ENCODE data around the gene SUPT5H. TPM values are rescaled to one million over a fixed set of nuclear protein-coding genes. Genes with fewer than 3 reads are reported as not detected.

SUPT5H gene
- total RNA-seq, 3 donors from 2014 or later (not counting 1 experiment from before 2014, with no cell fraction given): 228 to 256 (median 230) TPM

GRCh38 chr19:39480337-39481228, 35.2 kb downstream of the SUPT5H start, which contains the start of gene TIMM50:
Gene TIMM50, plus strand, starts transcription at chr19:39480838. Its CDS starts 16 bp downstream, at chr19:39480854.
- 1% methylated on average over 60 of the region's 62 CpGs for WGBS (ENCODE audit: insufficient coverage)
- no peaks in the 10 kb centered on the region for H3K9me3 Mint-ChIP-seq
- H3K36me3 ChIP-seq (ENCODE audit: control insufficient read depth, insufficient read depth, low read length): peaks cover 4% of the 10 kb centered on the region
- H3K27me3 ChIP-seq (ENCODE audit: control insufficient read depth, insufficient read depth, low read length): no peaks in the 10 kb centered on the region
- H3K4me1 ChIP-seq (ENCODE audit: control insufficient read depth, insufficient read depth, low read length): peaks cover 19% of the 10 kb centered on the region
- peak within 1 kb of the TSS; percentile 93 for H3K4me3 Mint-ChIP-seq
- no peak for TF ChIP-seq CTCF (IDR thresholded peaks at IDR 0.05)
- peak within 1 kb of the TSS; percentile 99 for H3K4me3 ChIP-seq (ENCODE audit: low read length)
- DNase-seq (peak; percentile 96 to 97), ATAC-seq (peak; percentile 98 to 99 (median 99))
- H3K4me1 Mint-ChIP-seq: peaks cover 20 to 22% of the 10 kb centered on the region in 2 donors
- intact Hi-C loops (cut with micrococcal nuclease): loop anchor here (1.0 to 5.0 kb wide), 2 partner anchors 35 to 83 kb away; partner anchors contain the start of gene SUPT5H
- H3K9me3 ChIP-seq (ENCODE audit: control insufficient read depth, insufficient read depth, low read length): no peaks in the 10 kb centered on the region
- H3K27ac ChIP-seq (ENCODE audit: low read length): peak within 1 kb of the TSS; percentile 77
- H3K27ac Mint-ChIP-seq: peak within 1 kb of the TSS; percentile 92 to 94
- no peaks in the 10 kb centered on the region for H3K36me3 Mint-ChIP-seq
- H3K27me3 Mint-ChIP-seq (ENCODE audit: low read depth in 2 of 2): no peaks in the 10 kb centered on the region

GRCh38 chr19:39481229-39481545, 35.8 kb downstream of the SUPT5H start:
- no peaks in the 10 kb centered on the region for H3K27me3 Mint-ChIP-seq (ENCODE audit: low read depth in 2 of 2)
- DNase-seq: no peak
- H3K4me3 ChIP-seq (ENCODE audit: low read length): peak overlapping the region; percentile 99
- H3K4me1 Mint-ChIP-seq: peaks cover 20 to 22% of the 10 kb centered on the region in 2 donors
- H3K4me3 Mint-ChIP-seq: peak overlapping the region; percentile 93
- peak overlapping the region; percentile 92 to 94 for H3K27ac Mint-ChIP-seq
- peaks cover 19% of the 10 kb centered on the region for H3K4me1 ChIP-seq (ENCODE audit: control insufficient read depth, insufficient read depth, low read length)
- TF ChIP-seq CTCF (IDR thresholded peaks at IDR 0.05): no peak
- under 1% methylated on average over 12 of the region's 12 CpGs for WGBS (ENCODE audit: insufficient coverage)
- no peaks in the 10 kb centered on the region for H3K27me3 ChIP-seq (ENCODE audit: control insufficient read depth, insufficient read depth, low read length)
- peaks cover 9% of the 10 kb centered on the region for H3K36me3 ChIP-seq (ENCODE audit: control insufficient read depth, insufficient read depth, low read length)
- peak overlapping the region; percentile 77 for H3K27ac ChIP-seq (ENCODE audit: low read length)
- H3K9me3 ChIP-seq (ENCODE audit: control insufficient read depth, insufficient read depth, low read length): no peaks in the 10 kb centered on the region
- peak in 1 of 3 donors; percentile 3 for ATAC-seq
- H3K9me3 Mint-ChIP-seq: no peaks in the 10 kb centered on the region
- no peaks in the 10 kb centered on the region for H3K36me3 Mint-ChIP-seq
- intact Hi-C loops (cut with micrococcal nuclease): loop anchor here (5.0 kb wide), 1 partner anchor 84 kb away; no protein-coding TSS in a partner anchor

DNA sequence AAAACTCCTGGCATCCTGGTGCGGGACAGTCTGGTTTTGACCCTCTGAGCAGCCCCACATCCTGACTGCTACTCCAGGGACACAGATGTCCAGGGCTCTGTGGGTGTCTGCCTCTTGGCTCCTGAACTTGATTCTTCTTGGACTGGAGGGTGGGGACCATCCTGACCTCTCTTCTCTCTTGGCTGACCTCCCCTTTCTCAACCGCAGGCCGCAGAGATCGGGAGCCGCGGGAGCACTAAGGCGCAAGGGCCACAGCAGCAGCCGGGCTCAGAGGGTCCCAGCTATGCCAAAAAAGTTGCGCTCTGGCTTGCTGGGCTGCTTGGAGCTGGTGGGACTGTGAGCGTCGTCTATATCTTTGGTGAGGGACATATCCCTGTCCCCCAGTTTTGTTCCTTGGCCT, 36.3 kb downstream of the SUPT5H start:
- no peaks in the 10 kb centered on the region for H3K9me3 Mint-ChIP-seq
- no peaks in the 10 kb centered on the region for H3K27me3 ChIP-seq (ENCODE audit: control insufficient read depth, insufficient read depth, low read length)
- H3K27me3 Mint-ChIP-seq (ENCODE audit: low read depth in 2 of 2): no peaks in the 10 kb centered on the region
- ATAC-seq (no peak), DNase-seq (no peak)
- intact Hi-C loops (cut with micrococcal nuclease): loop anchor here (5.0 kb wide), 1 partner anchor 84 kb away; no protein-coding TSS in a partner anchor
- 93% methylated on average over 11 of the region's 11 CpGs for WGBS (ENCODE audit: insufficient coverage)
- peaks cover 20 to 25% of the 10 kb centered on the region in 2 donors for H3K4me1 Mint-ChIP-seq
- peak overlapping the region; percentile 99 for H3K4me3 ChIP-seq (ENCODE audit: low read length)
- H3K9me3 ChIP-seq (ENCODE audit: control insufficient read depth, insufficient read depth, low read length): no peaks in the 10 kb centered on the region
- H3K27ac ChIP-seq (ENCODE audit: low read length): no peak overlapping the region
- peak overlapping the region; percentile 81 to 94 for H3K27ac Mint-ChIP-seq
- H3K4me1 ChIP-seq (ENCODE audit: control insufficient read depth, insufficient read depth, low read length): peaks cover 19% of the 10 kb centered on the region
- peak overlapping the region; percentile 93 for H3K4me3 Mint-ChIP-seq
- TF ChIP-seq CTCF (IDR thresholded peaks at IDR 0.05): no peak
- peaks cover 11% of the 10 kb centered on the region for H3K36me3 ChIP-seq (ENCODE audit: control insufficient read depth, insufficient read depth, low read length)
- H3K36me3 Mint-ChIP-seq: no peaks in the 10 kb centered on the region
